ENCODE data around the gene ABHD1.
"Not testable (repeated sequence)": the region's sequence is repeated elsewhere in the genome, so short reads cannot be mapped to it uniquely, and the experiment has no call there.

The ABHD1 gene

DNA sequence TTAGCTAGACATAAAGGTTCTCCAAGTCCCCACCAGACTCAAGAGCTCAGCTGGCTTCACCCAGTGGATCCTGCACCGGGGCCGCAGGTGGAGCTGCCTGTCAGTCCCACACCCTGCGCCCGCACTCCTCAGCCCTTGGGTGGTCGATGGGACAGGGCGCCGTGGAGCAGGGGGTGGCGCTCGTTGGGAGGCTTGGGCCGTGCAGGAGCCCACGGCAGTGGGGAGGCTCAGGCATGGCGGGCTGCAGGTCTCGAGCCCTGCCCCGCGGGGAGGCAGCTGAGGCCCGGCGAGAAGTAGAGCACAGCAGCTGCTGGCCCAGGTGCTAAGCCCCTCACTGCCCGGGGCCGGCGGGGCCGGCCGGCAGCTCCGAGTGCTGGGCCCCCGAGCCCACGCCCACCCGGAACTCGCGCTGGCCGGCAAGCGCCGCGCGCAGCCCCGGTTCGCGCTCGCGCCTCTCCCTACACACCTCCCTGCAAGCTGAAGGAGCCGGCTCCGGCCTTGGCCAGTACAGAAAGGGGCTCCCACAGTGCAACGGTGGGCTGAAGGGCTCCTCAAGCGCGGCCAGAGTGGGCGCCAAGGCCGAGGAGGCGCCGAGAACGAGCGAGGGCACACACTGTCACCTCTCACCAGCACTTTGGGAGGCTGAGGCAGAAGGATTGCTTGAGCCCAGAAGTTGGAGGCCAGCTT is 12.1 kb upstream of the ABHD1 start:
- DNase-seq: not testable (repeated sequence)

DNA sequence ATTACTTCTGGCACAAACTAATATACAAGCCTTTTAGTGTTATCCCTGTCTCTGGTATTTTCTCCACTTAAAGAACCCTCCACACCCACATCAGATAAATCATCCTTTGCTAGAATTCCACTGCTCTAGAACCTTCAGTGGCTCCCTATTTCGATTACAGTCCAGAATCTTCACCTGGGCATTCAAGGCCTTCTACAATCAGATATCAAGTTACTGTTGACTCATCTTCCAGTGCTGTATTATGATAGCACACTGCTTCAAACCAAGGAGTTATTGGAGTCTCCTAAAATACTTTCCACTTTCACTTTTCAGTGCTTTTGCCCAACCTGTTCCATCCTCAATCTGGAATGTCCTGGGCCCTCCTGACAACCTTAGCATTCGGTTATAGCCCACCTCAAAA is 8.1 kb upstream of the ABHD1 start:
- DNase-seq: no peak

DNA sequence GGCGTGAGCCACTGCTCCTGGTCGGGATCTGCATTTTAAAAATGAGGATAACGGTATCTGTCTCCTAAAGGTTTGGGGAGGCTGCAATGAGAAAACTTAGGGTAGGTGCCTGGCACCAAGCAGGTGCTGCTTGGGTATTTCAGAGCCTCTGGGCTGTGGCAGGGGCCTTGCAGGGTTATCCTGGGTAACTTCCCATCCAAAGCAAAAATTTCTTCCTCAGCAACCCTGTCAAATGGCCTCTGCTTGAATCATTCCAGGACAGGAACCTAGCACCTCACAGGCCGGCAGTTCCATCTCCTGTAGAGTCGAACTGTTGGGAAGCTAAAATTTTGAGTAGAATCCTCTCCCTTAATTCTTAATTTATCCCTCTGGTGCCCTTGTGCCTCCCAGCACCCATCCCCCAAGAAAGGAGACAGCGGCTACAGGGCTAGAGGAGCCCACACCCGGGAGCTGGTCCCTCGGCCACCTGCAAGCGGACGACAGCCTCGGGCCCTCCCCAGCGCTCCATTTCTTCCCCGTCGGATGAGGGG is 5.6 kb upstream of the ABHD1 start:
- DNase-seq: no peak

DNA sequence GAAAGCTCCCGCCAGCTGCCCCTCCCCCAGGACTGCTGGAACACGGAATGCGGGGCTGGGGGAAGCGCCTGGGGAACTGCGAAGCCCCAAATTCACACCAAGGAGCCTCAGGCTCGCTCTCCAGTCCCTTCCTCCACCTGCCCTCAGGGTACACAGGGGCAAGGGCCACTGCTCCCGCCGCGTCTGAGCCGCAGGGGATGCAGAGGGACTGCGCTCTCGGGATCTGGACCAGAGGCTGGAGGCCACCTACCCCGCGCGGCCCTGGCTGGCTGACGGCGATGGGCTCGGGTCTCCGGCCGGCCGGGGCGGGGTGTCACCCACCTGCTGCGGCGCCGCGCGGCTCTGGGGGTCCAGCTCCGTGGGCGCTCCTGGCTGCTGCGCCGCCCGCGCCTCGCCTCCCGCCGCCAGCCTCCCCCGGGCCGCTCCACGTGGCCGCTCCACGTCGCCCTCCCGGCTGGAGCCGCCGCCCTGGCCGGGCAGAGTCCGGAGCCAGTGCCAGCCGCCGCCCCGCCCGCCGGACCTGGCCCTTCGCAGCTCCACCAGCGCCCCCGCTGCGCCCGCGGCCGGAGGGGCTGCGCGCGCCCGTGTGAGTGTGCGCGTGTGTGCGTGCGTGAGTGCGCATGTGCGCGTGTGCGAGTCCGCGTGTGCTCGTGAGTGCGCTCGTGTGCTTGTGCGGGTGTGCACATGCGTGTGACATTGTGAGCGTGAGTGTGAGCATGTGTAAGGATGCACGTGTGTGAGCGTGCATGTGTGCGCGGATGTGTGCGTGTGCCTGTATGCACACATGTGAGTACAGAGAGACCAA is 4.9 kb upstream of the ABHD1 start, which contains the start of gene CGREF1:
CGREF1 (minus strand) TSS at position 604 of the 805 bp plus-strand sequence. CDS start 14,762 bp downstream, outside the sequence.
- no peak for DNase-seq

DNA sequence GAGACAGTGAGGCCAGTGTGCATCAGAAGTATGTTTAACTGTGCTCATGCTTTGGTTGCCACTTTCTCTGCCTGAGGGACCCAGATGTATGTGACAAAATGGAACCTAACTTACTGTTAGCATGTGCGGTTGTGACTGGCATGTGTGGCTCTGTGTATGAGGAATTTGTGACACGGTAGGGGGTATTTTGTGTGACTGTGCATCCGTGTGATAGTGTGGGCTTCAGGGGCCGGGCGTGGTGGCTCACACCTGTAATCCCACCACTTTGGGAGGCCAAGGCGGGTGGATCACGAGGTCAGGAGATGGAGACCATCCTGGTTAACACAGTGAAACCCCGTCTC is 4.3 kb upstream of the ABHD1 start:
- DNase-seq: not testable (repeated sequence)

DNA sequence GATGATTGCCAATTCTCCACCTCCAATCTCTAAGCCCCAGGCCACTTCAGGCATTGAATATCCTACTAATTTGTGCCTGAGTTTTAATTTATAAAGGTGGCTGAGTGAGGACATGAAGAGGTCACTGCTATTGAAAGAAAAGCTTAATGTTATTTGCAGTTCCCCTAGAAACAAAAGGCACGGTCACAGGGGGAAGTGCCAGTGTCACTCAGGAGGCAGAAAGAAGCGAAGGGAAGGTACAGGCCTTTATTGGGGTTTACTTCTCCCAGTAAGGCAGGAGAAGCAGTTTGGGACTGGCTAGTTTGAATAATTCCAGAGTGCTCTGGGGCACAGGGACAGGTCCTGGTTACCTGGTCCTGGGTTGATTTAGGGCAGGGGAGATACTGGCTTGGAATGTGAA is 1.7 kb upstream of the ABHD1 start:
- no peak for DNase-seq

DNA sequence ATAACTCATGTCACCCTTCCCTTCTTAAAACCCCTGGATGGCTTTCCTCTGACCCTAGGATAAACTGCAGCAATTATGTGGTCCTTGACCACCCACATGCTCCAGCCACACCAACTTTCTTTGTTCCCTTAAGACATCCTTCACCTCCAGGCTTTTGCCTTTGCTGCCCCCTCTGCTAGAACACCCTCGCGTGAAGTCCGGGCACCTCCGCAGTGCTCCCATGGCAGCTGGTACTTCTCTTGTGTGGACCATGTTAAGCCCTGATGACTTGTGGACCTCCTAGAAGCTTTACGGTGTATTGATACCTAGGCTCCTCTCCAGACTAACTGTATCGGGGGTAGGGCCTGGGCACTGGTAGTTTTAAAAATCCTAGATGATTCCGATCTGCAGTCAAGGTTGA is 824 bp upstream of the ABHD1 start:
- no peak for DNase-seq

DNA sequence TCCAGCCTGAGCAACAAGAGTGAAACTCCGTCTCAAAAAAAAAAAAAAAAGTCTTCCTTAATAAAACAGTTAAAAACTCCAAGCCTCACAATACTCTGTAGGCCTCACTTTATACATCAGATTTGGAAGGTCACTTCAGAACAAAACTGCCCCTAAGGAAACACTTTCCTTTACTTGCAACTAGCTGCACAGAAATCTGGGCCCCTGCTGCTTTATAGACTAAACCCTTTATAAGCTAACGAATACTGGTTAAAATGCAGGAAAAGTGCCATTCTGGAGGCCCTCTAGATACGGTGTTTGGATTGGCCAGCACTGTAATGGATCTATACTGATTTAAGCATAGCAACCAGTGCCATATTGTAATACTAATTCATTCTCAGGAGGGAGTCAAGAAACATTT is 1.5 kb downstream of the ABHD1 start:
- DNase-seq: no peak

DNA sequence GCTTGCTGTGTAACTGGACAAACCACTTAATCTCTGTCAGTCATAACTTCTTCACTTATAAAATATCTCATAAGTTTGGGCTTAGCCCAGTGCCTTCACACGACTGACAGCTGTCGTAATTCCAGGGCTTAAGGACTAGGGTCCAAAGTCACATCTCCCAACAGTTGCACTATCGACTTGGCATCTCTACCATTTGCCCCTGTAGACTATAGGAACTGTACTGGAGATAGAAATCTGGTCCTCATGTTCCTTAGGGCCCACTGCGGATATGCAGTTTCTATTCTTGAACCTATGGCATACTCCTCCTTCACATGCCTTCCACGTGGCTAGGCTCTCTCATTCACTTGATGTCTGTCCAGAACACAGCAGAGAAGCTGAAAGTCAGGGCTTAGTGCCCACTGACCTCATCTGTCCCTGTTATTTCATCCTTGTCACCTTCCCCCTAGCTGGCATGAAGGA is 2.7 kb downstream of the ABHD1 start:
- no peak for DNase-seq

DNA sequence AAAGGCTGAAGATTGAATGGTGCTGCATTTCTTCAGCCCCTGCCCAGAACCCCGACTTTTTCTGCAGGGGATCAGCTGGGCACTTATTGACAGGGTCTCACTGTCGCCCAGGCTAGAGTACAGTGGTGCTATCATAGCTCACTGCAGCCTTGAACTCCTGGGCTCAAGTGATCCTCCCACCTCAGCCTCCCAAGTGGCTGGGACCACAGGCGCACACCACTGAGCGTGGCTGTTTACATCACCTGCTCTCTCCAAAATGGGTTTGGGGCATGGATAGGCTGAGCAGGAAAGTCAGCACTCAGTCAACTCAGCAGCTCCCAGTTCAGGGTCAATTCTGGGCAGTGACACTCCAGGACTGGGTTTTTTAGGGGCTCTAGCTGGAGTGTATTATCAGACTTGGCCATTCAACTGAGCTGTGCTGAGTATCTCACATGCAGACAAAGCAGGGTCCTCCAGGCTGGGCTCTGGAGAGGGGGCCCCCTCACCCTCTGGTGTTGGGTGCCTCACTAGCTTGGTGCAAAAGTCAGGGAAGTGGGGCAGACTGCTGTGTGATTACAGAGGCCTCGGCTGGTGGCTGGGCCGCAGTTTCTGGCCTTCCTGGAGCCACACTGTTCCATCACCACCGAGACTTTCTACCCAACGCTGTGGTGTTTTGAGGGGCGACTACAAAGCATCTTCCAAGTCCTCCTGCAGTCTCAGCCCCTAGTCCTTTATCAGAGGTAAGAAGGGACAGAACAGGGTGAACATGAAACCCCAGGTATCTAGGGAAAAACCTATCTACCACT is 4.5 kb downstream of the ABHD1 start:
- no peak for DNase-seq

DNA sequence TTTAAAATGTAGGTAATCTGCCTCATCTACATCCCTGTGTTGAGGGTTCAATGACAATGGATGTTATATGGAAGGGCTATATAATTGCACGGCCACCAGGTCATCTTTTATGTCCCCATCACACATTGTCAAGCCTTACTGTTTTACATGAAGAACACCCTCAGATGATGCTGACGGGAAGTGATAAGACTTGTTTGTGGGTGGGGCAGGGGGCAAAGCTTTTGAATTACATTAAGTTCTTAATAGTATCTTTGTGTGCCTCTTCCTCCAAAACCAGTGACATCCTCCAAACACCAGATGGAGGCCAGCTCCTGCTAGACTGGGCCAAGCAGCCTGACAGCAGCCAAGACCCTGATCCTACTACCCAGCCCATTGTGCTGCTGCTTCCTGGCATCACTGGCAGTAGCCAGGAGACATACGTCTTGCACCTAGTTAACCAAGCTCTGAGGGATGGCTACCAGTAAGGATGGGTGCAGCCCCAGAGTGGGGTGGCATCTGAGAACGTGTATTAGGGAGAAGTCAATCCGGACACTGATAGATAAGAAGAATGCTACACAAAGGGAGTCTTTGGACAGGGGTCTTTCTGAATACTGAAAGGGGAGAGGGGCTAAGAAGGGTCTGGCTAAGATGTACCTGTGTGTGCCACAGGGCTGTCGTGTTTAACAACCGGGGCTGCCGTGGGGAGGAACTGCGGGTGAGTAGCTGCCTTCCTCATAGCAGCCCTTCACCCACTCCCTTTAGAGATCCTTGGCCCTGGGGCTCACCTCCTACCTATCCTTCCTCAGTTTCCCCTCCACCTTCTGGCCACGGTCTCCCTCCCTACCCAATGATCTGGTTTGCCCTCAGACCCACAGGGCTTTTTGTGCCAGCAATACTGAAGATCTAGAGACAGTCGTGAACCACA is 5.3 kb downstream of the ABHD1 start:
- no peak for DNase-seq

DNA sequence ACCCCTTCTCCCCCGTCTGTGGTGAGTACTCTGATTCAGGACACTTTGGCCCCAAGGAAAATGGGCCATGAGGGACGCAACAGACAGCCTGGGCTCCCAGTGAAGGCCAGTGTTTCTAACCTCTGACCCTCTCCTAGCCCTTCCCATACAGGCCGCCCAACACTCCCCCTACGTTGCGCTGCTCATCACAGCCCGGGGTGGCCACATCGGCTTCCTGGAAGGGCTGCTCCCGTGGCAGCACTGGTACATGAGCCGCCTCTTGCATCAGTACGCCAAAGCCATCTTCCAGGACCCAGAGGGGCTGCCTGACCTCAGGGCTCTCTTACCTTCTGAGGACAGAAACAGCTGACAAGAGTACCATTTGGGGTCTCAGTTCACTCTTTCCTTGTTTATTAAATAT is 6.8 kb downstream of the ABHD1 start:
- DNase-seq: no peak

DNA sequence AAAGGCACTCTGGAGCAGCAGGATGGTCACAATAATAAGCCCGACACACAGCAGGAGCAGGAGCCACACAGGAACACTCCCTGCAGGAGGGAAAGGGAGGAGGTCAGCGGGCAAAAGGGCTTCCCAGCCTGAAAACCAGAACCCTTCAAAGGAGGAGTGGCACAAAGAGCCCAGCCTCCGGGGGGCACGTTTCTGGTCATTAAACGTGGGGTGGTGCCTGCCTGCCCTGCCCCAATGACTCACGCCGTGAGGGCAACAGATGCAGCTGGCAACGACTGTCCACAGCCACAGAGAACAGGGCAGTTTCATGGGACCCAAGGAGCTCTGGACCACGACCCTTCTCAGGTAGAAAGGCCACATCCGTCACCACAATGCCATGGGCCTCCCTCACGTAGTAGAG is 7.8 kb downstream of the ABHD1 start:
- DNase-seq: no peak

DNA sequence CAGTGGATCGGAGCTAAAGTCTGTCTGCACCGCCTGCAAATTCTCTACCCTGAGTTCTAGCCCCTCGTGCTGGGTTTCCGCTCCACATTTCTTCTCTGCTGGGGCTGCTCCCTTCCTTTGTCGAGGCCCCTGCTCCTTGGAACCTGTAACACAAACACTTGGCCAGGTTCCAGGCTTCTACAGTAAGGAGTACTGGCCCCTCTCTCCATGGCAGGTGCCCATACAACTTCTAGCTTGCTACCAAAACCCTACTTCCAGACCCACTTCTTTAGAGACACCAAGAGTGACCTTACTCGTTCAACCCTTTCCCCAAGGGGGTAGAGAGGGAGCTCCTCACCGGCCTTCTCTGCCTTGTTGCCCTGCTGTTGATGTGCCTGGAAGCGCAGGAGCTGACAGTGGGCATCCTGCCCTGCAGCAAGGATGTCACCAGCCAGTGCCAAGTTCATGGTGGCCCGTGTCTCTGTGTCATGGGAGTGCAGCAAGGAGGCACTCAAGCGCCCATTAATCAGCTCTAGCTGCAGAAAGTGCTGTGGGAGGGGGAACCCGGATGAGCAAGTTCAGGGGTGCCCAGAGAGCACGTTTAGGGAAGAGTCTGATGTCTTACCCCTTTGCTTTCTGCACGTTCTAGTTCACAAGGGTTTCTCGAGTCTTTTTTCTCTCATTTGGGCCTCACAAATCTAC is 9.7 kb downstream of the ABHD1 start:
- no peak for DNase-seq

DNA sequence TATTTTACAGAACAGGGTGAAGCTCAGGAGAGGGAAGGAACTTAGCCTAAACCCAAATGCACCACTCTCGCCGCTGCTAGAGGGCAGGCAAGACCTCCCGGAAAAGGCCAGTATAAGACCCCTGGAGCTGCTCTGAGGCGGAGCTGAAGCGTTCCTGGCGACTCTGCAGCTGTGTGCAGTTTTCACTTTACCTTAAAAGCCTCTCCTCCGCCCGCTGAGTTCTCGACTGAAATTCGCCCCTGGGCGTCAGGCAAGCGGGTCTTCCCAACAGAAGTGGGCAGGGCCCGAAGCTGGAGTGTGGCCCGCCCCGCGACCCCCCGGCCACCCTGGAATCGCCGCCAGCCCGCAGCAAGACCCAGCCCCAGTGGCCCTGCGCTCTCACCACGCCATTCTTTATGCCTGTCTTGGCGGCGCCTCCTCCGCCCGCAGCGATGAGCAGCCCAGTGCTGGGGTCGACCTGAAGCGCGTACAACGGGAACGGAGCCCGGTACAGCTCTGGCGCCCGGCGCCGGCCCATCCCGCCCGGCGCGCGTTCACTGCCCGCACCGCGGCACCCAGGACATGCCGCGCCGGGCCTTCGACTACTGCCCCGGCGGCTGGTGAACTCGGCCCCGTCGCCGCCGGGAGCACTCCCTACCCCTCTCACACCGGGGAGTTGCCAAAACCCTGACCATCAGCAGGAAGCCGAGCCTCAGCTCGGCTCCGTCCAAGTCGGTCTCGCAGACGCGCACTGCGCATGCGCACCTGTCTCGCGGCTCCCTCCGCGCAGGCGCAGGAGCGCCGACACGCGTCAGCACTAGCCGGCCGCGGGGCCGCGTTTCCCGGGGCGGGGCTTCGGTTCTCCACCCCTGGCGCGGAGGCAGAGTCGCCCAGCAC is 10.5 kb downstream of the ABHD1 start, which contains the start of gene PREB:
PREB (minus strand) TSS at position 732 of the 876 bp plus-strand sequence; CDS start at position 517, 215 bp downstream.
- DNase-seq: peak; percentile 88 to 92

DNA sequence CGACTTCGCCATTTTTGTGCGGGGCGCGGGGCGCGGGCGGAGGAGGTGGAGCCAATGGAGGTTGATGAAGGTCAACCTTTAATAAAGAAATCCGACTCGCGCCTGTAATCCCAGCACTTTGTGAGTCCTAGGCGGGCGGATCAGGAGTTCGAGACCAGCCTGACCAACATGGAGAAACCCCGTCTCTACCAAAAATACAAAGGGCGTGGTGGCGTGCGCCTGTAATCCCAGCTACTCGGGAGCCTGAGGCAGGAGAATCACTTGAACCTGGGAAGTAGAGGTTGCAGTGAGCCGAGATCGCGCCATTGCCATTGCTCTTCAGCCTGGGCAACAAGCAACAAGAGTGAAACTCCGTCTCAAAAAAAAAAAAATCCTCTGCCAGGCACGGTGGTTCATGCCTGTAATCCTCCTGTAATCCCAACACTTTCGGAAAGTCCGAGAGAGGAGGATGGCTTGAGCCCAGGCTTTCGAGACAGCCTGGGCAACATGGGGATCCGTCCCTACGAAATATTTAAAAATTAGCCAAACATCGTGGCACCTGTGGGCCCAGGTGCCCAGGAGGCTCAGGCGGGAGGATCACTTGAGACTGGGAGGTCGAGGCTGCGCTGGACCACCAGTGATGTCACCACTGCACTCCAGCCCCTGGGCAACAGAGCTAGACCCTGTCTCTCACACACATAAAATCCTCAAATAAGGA is 11.3 kb downstream of the ABHD1 start:
- no peak for DNase-seq

DNA sequence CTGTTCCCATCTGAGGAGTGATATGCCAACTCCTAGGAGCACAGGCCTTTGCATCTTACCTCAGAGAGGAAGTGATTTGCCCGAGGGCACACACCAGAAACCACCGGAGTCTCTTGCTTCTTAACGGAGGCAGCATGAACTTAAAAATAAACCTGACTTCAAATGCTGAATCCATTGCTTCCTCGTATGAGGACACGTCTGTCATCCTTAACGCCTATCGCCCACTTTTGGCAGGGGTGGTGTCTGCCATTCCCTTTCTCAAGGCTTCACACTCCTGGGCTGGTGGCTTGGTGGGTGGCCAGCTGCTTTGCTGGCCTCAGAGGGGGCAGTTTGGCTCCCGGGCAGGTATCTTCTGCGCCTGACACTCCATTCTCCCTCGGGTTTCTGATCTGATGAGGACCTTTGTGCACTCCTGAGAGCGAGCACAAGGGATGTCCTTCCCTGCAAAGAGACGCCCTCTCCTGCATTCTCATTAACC is 11.9 kb downstream of the ABHD1 start:
- DNase-seq: no peak

DNA sequence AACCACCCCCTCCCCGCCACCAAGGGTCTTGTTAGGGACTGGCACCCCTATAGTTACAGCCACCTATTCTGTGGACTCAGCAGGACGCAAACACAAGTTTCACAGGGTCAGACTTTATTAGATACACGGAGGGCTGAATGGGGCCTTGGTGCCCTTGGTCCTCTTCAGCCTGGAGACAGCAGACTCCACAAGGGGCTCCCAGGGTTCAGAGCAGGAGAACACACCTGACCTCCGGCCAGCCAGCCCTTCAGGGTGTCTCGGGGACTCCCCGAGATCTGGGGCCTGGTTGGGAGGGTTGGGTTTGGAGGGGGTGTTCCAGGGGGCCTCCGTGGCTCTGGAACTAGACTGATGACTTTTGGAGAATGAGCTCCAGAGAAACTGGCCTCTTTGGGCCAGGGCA is 13.1 kb downstream of the ABHD1 start:
- DNase-seq: no peak

DNA sequence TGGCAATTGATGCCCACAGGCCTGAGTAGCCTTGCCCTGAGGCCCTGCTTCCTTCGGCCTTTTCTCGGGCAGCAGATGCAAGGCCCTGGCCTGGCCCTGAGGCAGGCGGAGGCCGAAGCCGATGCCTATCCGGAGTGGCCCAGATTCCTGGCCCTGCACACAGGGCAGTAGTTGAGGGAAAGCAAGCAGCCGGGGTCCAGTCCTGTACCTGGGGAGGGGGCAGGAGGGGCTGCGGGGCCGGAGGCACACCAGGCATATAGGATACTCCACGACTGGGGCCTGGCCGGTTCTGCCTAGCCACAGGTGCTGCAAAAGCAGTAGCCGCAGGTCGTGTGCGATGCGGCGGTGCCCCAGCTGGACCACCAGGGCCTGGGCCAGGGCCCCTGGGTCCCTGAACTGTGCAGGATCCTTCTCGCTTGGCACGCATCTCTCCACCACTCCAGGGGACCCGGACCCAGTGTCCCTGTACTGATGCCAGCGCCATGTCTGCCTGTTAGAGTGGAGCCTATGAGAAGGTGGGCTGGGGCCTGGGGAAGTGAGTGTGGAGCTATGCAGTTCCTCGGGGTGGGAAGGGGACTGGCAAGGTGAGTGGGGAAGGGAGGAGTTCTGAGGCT is 13.8 kb downstream of the ABHD1 start:
- no peak for DNase-seq
